Activated T-helper 1 cell treated with anti-CD3 and anti-CD28 coated beads, Interleukin-2, amount 50 U/mL, for 16 hours (primary cell): Measurements from ENCODE around the gene PNPLA7.
"Not testable (repeated sequence)": the region's sequence is repeated elsewhere in the genome, so short reads cannot be mapped to it uniquely, and the experiment has no call there.

ENCODE experiments used
- DNase-seq, 2 donors: peaks; one replicate each; pipeline ENCODE4 v3.0.0-alpha.2; 2020; ENCODE audit warnings: low read depth in 1 of 2, low spot score in 1 of 2

The PNPLA7 gene

DNA sequence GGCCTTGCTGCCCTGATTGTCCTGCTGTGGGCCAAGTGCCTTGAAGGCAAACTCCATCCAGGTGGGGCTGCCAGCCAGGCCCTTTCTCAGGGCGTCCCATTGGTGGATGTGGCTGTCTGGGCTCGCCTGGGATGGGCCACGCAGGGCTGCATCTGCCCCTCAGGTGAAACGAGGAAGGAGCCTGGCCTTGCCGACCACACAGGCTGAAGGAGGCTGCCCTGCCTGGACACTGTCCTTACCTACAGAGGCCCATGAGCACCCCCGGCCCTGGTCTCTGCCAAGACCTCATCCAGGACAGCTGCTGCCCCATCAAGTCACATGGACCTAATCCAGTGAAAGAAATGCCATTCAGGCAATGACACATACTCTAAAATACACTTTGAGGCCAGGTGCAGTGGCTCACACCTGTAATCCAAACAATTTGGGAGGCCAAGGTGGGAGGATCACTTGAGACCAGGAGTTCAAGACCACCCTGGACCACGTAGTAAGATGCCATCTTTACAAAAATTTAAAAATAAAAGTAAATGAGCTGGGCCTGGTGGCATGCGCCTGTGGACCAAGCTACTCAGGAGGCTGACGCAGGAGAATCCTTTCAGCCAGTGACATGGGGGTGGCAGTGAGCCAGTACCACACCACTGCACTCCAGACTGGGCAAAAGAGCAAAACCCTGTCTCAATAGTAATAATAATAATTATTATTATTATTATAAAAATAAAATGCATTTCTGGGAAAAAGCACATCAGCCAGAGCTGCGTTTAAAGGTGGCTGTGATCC lies 33.9 kb downstream of the PNPLA7 start:
- DNase-seq, result no peak

DNA sequence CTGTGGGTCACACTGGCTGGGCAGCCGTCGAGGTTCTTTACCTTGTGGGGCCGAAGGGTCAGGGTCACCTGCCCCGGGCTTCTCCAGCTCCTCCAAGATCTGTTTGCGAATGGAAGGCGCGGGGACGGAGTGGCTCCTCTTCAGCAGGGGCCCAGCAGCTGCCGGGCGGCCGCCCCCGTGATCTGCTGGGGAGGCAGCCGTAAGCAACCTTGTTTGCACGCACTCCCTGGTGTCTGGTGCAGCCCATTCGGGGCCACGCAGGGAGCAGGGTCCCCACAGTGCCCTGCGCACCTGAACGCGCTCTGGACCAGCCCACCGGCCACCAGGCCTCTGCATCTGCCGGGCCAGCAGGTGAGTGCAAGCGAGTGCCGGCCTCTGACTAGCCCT lies 34.9 kb downstream of the PNPLA7 start:
- DNase-seq, result no peak

DNA sequence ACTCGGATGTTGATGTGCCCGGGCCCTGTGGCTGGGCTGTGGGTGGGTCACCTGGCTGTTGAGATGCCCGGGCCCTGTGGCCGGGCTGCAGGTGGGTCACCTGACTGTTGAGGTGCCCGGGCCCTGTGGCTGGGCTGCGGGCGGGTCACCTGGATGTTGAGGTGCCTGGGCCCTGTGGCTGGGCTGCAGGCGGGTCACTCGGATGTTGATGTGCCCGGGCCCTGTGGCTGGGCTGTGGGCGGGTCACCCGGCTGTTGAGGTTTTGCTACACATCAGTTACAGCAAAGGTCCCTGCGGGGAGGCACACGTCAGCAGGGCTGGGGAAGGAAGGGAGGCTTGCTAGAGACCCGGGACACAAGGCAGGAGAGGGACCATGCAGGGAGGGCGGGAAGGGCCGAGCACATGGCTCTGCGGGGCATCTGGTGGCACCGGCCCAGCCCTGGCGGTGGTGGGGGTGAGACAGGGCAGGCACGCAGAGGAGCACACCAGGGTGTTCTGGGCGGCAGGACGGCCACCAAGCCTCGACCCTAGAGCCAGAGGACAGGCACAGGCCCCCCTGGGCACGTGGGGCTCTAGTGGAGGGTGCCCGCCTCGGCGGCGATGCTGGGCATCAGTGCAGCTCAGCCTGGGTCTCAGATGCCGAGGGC lies 35.4 kb downstream of the PNPLA7 start:
- DNase-seq, result no peak

DNA sequence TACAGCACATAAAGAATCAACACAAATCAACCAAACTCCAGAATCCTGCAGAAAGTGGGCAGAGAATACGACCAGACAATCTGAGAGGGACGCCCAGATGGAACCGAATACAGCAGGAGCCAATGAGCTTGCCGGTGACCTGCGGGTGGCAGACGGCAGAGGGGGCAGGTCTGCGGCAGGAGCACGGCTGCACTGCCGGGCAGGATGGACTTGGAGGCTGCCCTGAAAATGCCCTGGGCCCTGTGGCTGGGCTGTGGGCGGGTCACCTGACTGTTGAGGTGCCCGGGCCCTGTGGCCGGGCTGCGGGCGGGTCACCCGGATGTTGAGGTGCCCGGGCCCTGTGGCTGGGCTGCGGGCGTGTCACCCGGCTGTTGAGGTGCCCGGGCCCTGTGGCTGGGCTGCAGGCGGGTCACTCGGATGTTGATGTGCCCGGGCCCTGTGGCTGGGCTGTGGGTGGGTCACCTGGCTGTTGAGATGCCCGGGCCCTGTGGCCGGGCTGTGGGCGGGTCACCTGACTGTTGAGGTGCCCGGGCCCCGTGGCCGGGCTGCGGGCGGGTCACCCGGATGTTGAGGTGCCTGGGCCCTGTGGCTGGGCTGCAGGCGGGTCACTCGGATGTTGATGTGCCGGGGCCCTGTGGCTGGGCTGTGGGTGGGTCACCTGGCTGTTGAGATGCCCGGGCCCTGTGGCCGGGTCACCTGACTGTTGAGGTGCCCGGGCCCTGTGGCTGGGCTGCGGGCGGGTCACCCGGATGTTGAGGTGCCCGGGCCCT lies 36.2 kb downstream of the PNPLA7 start:
- DNase-seq, result not testable (repeated sequence)

DNA sequence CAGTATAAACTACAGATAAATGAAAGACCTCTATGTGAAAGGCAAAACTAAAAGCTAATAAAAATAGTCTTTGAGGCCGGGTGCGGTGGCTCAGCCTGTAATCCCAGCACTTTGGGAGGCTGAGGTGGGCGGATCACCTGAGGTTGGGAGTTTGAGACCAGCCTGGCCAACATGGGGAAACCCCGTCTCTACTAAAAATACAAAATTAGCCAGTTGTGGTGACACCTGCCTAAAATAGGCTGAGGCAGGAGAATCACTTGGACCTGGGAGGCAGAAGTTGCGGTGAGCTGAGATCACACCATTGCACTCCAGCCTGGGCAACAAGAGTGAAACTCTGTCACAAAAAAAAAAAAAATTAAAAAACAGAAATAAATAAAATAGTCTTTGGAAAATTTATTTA lies 37.1 kb downstream of the PNPLA7 start:
- DNase-seq, result not testable (repeated sequence)

DNA sequence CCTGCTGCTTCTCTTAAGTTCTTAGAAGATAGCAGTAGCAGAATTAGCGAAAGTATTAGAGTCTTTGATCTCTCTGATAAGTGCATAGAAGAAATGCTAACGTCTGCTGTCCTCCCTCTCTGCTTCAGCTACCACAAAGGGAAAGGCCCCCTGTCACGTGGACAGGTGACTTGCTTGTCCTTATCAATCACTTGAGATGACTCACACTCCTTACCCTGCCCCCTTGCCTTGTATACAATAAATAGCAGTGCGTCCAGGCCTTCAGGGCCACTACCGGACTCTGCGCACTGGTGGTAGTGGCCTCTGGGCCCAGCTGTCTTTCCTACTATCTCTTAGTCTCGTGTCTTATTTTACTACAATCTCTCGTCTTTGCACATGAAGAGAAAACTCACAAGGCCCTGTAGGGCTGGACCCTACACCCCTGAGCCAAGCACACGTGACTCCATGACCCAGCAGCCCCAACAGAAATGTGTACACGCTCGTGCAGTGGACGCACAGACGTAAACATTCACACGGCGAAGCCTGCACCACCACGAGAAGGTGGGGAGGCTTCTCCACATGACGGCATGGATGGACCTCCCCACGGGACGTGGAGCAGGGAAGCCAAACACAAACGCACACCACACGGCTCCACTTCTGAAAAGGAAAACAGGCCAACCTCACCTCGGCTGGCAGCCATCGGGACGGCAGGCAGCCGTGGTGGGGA lies 38.3 kb downstream of the PNPLA7 start:
- no peak for DNase-seq

DNA sequence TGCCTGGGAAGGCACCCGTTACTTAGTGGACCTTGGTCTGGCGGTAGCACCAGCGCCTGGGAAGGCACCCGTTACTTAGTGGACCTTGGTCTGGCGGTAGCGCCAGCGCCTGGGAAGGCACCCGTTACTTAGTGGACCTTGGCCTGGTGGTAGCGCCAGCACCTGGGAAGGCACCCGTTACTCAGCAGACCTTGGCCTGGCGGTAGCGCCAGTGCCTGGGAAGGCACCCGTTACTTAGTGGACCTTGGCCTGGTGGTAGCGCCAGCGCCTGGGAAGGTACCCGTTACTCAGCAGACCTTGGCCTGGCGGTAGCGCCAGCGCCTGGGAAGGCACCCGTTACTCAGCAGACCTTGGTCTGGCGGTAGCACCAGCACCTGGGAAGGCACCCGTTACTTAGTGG lies 39.1 kb downstream of the PNPLA7 start:
- not testable (repeated sequence) for DNase-seq

DNA sequence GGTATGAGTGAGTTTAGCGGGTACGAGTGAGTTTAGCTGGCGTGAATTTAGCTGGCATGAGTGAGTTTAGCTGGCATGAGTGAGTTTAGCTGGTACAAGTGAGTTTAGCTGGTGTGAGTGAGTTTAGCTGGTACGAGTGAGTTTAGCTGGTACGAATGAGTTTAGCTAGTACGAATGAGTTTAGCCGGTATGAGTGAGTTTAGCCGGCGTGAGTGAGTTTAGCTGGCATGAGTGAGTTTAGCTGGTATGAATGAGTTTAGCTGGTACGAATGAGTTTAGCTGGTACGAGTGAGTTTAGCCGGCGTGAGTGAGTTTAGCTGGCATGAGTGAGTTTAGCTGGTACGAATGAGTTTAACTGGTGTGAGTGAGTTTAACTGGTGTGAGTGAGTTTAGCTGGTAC lies 41.0 kb downstream of the PNPLA7 start:
- DNase-seq, result no peak

DNA sequence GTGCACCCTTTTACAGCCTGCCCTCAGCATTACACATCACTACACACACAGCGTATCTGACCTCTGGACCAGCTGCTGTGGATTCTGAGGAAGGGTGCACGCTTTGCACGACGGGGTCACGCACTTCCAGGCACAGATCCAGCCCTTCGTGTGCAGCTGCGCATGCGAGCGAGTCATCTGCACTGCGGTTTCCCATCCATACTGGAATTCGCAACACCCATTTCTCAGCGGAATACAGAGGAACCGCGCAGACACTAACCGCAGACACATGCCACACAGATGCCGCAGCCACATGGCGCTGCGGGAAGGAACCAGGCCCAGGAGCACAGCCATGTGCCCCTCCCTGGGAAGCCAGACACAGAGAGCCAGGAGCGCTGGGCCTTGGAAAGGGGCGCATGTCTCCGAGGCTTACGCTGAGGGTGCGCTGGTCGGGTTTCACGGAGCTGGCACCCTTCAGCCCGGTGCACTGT lies 43.5 kb downstream of the PNPLA7 start:
- no peak for DNase-seq

DNA sequence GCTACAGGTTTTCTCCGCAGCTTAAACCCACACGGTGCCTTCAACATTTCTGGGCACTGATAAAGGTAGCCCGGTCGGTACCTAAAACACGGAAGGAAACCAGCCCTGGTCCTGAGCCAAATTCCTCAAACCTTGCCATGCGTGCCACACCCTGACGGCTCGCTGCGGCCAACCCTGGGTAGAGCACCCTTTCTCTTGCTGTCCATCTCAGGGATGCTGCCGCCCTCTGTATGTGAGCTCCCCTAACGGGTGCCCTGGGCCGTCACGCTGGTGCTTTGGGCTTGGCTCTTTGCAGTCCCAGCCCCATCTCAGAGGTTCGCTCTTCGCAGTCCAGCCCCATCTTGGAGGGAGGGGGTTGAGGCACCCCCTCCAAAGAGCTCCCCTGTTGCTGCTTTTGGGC lies 43.9 kb downstream of the PNPLA7 start:
- DNase-seq, result no peak

DNA sequence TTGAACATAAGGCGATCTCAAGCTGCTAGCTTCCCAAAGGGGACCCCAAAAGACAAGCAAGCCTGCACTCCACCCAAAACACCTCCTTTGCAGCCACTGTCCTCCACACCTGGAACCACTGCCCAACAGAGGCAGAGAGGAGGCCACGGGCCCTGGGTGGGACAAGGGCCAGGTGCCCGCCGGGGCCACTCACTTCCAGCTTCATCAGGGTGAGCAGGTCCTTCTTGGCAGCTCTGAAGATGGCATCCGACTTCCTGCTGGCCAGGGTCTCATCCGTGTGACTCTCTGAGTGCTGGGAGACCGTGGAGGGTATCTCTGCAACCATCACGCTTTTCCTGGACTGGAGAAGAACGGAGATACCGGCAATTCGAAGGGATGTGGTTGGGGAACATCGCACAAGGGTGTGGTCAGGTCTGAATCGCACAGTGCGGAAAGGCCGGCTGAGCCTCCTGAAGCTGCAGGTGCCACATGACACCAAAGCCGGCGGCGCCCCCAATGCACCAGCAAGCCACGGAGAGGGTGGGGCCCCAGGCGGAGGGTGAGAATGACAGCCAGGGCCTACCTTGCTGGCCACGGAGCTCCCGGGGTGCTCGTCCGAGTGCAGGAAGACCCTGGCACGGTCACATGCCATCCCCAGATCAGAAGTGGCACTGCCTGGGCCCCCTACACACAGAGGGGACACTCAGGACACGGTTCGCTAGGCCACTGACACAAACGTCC lies 44.6 kb downstream of the PNPLA7 start:
- DNase-seq, result no peak

DNA sequence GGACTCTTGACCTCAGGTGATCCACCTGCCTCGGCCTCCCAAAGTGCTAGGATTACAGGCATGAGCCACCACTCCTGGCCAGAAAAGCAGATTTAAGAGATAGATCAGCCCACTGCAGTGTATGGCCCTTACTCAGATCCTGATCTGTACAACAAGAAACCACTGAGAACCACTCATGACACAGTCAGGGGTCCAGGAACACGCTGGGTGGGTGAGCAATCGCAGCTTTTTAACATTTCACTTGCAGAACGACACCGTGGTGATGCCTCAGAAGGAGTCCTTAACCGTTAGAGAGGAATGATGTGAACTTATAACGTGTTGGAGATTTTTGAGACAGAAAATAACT lies 45.8 kb downstream of the PNPLA7 start:
- DNase-seq, result no peak

DNA sequence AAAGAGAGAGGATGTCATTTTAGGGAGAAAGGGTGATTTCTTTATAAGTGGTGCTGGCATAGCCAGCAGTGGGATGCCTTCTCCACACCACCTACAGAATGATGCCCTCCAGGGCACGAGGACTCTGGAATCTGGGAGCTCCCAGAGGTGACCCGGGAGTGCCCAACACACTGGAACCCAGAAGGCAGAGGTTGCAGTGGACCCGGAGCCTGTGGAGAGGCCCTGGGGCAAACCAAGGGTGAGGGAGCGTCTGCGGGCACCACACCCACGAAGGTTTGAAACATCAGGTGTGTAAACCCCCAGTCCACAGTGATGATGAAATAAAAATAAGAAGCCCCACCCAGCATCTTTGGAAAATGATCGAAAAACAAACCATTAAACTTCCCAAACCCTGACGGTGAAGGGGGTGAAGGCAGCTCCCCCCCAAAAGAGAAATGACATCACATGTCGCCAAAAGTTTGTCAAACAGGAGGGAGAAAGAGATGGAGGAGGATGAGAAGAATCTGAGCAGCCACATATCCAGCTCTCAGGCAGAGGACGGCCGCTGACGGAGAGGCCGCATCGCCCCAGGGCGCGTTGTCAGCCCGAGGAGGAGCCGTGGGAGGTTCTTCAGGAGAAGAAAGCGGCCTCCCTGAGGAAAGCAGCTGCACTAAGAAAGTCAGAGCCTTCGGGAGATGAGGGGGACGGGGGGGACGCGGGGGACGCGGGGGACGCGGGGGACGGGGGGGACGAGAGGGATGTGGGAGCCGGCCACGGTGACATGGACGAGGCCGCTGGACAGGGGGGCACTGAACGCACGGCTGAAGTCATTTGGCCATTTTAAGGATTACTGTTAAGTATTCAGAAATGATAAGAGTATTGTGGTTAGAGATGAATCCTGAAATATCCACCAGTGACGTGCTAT lies 47.9 kb downstream of the PNPLA7 start:
- DNase-seq, result no peak

DNA sequence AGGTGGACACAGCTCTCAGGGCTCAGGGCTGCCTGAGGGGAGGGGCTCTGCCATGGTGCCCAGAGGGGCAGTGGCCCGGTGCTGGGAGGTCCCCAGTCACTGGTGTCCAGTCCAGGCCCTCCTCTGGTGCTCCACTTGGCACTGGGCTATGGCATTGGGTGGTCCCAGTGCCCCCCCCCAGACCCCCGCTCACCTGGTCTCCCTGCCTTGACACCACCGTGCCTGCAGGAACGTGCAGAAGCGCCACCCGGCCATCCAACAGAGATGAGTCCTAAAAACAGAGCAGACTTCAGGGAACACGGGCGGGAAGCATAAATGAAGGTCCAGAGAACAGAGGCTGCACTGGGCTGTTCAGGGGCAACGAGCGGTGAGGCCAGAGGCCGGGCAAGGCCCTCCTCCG lies 48.7 kb downstream of the PNPLA7 start:
- no peak for DNase-seq

DNA sequence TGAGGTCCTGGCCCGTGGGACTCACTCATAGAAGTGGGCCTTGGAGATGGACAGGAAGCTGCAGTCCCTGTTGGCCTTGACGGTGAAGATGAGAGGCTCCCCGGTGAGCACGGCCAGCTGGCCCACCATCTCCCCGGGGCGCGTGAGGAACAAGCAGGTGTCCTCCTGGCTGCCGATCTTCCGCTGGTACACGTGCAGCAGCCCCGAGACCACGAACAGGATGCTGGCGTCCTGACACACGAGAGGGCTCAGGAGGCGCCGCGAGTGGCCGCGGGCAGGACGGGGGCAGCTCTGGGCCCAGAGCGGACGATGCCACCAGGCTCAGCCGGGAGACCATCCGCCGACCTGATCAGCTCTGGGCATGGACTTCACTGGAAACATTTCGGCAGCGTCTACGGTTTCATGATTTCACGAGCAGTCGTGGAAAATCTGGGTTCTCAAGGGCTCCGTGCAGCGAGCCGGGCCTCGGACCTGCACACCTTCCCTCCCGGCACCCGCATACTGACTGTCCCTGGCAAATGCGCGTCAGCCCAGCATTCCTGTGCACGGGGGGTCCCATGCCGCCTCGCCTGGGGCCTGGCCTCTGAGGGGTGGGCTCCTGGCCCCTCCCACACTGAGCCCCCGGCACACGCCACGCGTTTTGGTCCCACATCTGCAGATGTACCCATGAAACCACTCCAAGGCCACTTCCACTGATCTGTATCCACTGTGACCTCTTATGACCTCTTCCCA lies 49.4 kb downstream of the PNPLA7 start:
- no peak for DNase-seq

DNA sequence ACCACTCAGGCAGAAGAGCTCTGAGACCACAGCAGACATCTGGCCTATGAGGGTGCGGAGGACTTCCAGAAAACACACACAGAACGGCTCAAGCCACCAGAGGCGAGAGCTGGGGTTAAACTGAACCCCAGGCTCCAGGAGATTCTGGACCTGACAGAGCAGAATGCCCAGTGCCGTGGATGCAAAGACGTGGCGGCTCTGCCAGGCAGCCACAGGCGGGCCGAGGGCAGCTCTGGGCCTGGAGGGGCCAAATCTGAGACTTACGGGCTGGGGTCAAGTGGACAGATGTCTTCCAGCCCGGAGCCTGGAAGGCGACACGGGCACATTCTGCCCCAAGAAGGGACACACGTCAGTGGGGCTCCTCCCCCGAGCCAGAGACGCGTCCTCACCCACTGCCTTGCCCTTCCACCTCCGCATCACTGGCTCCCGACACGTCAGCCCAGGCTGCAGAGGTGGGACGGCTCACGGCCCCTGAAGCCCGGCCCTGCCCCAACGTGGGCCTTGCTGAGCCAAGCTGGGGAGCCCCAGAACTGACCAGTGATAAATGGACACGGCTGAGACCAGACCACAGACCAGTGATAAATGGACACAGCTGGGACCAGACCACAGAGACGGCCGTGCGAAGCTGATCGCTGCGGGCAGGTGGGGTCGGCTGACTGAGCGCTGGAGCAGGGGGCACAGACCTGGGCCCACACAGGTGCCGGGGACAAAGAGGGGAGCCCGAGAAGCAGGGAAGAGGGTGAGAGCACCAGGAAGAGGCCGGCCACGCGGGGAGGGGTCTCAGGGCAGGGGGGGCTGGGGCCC lies 50.1 kb downstream of the PNPLA7 start:
- no peak for DNase-seq

DNA sequence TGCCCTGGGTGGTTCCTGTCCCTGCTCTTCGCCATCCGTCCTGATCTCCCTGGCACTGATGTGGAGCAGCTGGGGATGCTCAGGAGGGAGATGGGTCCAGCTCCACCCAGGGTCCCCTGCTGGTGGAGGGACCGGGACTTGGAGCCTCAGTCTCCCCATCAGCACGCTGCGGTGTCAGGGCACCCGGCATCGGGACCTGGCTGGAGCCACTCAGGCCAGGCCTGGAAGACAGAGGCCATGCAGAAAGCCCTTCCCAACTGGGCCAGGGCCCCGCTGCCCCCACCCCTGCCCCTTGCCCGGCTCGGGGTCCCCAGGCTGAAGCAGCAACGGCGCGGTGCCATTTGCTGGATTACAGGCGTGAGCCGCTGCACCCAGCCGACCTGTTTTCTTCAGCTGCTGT lies 50.8 kb downstream of the PNPLA7 start:
- no peak for DNase-seq

DNA sequence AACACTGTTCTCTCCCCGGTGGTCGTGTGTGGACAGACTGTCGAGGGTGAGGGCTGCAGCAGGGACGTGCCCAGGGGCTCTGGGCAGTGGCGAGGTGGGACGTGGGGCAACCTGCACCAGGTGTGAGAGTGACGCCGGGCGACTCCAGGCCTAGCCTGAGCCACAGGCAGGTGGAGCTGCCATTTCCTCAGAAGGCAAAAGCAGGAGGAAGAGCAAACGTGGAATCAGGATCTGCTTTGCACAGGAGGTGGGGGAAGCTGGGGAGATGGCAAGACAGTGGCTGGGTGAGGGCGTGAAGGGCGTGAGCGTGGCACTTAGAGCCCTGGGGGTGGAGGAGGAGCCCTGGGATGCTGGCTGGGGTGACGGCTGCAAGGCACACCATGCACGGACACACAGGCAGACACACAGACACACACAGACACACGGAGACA lies 51.5 kb downstream of the PNPLA7 start:
- DNase-seq, result no peak
